NCI-H1417 treated with DMSO at 0.1 percent for 48 hours (cell line): ENCODE results near the gene HMGN2.

Source experiments
- DNase-seq: peaks from one replicate; lab custom pipeline; 2025; lab: John Stamatoyannopoulos, UW

Gene HMGN2

GRCh38 chr1:26472320-26472900 lies at the start of gene HMGN2:
Gene HMGN2 (plus strand): TSS chr1:26472440. CDS start chr1:26472613, 173 bp downstream.
- DNase-seq: peak; percentile 71

DNA sequence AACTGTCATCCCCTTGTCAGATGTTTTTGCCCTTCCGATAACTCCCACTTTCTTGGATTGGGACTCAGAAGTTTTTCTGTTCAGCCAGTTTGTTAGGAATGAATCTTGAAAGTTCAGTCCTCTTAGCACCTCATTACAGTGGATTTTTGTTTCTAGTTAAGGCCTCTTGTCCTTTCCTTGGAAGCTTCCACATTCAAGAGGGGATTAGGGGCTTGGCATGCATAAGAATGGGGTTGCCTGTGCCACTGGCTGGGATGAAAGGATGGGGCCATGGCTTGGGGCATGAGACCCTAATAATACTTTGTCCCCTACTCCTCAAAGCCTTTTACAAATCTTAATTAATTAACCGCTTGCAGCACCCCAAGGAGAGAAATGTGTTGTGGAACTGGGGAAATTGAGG lies 42.5 kb upstream of the HMGN2 start:
- DNase-seq: no peak

- peak; percentile 91 for DNase-seq
These were observed 40.1 kb upstream of the HMGN2 start, which contains the start of gene DHDDS for GRCh38 chr1:26431979-26432695. Gene DHDDS (plus strand): TSS chr1:26432321. CDS start chr1:26432946, 625 bp downstream.

DNA sequence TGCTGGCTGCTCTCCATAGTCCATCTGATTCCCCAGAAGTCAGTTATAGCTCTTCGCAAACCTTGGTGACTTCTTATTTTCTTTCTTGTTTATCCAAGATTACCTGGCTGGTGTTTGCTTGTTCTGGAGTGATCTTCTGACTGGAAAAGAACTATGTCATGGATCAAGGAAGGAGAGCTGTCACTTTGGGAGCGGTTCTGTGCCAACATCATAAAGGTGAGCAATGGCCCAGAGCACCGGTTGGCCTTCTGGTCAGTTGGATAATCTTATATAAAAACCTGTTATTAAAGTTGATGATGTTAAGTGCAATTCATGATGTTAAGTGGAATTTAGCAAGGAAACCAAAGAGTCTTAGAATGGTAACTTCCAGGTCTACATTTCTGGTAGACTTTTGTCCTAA lies 39.4 kb upstream of the HMGN2 start:
- no peak for DNase-seq

GRCh38 chr1:26434161-26434752 lies 38.0 kb upstream of the HMGN2 start:
- DNase-seq: no peak

DNA sequence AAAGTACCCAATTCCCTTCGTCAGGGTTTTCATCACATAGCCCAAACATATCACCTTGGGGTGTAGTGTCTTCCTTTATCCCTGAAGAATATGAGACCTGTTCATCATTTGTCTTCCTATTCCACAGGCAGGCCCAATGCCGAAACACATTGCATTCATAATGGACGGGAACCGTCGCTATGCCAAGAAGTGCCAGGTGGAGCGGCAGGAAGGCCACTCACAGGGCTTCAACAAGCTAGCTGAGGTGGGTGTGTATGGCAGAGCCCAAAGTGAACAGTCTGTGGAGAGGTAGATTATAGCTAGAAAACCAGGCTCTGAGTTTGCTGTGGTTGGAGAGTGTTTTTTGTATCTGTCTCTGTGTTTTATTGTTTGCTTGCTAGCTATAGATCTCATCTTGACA lies 34.2 kb upstream of the HMGN2 start:
- DNase-seq: no peak

DNA sequence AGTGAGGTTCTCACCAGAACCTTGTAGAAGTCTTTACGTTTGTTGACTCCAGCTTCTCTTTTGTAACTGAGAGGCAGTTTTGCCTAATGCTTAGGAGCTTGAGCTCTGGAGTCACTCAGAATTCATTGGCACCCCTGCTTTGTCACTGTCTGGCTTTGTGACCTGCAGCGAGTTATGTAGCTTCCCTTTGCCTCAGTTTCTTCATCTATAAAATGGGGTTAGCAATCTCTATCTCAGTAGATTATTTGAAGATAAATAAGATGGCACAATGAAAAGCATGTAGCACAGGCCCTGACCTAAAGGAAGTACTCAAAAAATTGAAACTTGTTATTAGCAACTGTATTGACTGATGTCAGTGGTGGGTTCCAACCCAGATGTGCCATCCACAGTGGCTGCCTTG lies 32.0 kb upstream of the HMGN2 start:
- no peak for DNase-seq

DNA sequence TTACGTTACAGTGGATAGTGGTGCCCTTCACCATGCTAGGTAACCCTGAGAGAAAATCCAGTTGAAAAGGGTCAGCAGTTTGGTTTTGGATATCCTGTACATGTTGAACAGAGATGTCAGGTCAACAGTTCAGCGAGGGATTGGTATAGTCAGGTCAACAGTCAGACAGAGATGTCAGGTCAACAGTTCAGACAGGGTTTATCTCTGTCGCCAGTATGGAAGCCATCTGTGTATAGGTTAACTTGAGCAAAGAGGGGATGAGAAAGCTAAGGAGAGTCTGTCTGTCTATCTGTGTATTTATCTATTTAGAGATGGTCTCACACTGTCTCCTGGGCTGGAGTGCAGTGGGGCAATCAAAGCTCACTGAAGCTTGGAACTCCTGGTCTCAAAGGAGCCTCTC lies 22.4 kb upstream of the HMGN2 start:
- DNase-seq: no peak

DNA sequence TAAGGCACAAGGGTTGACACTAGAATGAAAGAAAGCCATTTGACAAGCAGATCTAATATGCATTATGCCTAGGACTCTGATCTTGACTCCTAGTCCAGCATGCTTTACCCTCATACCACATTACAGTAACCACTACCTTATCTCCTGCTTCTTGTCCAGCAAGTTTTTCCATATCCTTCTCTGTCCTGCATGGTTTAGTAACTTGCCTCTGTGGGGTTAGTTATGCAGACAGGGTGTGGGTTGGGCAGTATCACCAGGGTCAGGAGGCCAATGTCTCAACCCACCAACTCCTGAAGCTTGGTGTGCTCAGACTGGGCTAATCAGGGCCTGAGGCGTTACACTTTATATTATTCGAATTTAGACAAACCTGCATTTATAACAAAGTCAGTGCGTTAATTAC lies 21.3 kb upstream of the HMGN2 start:
- no peak for DNase-seq

- DNase-seq: no peak
These were observed 19.6 kb upstream of the HMGN2 start for GRCh38 chr1:26452459-26453183.

DNA sequence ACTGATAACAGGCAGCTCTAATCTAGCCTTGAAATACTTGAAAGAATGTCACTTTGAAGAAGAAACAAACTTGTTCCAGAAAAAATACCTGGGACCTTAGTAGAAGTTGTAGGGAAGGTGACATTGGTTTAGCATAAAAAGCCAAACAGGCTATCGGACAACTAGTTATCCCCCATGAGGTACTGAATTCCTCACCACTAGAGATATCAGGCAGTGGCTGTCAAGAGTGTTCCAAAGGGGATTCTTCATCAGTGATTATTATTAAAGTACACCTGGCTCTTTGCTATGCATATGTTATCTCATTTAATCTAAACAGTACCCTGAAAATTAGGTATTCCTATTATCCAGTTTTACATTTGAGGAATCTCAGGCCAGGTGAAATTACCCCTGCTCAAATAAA lies 13.1 kb upstream of the HMGN2 start:
- DNase-seq: no peak

GRCh38 chr1:26459573-26460031 lies 12.6 kb upstream of the HMGN2 start:
- no peak for DNase-seq

DNA sequence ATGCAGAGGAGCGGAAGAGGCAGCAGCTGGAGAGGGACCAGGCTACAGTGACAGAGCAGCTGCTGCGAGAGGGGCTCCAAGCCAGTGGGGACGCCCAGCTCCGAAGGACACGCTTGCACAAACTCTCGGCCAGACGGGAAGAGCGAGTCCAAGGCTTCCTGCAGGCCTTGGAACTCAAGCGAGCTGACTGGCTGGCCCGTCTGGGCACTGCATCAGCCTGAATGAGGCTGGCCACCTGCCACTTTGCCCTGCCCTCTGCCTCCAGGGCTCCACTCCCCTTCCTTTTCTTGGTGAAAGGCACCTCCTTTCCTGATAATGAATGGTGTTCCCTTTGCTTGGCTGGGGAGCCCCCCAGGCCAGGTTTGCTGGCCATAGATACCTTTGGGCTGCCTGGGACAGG lies 3.3 kb upstream of the HMGN2 start:
- no peak for DNase-seq

GRCh38 chr1:26469558-26469957 lies 2.7 kb upstream of the HMGN2 start:
- DNase-seq: peak; percentile 67

DNA sequence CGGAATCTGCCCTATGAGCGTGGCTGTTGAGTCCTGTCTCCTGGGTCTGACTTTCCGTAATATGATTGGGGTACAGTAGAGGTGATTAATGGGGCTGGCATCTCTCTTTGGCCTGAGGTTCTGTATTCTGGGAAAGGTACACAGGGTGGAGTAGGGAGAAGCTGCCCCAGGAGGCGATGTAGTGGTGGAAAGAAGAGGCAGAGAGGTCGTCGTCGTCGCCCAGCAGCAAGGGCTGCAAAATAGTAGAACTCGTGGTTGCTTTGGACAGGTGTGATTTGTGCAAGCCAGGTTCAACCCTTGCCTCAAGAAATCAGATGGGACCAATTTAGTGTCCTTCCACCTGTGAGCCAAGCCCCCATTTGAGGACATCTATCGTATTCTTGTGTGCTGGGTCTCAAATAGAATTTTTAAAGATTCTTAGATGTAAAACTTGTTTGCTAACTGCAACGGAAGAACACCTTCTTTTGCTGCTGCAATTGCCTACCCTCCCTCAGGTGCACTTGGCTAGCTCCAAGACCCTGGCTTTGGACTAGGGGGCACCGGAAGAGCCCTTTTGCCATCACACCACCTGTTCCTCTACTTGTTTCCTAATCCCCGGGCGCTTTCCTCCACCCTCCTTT lies 1.3 kb upstream of the HMGN2 start:
- no peak for DNase-seq

GRCh38 chr1:26471498-26472319 lies 531 bp upstream of the HMGN2 start:
- DNase-seq: no peak

DNA sequence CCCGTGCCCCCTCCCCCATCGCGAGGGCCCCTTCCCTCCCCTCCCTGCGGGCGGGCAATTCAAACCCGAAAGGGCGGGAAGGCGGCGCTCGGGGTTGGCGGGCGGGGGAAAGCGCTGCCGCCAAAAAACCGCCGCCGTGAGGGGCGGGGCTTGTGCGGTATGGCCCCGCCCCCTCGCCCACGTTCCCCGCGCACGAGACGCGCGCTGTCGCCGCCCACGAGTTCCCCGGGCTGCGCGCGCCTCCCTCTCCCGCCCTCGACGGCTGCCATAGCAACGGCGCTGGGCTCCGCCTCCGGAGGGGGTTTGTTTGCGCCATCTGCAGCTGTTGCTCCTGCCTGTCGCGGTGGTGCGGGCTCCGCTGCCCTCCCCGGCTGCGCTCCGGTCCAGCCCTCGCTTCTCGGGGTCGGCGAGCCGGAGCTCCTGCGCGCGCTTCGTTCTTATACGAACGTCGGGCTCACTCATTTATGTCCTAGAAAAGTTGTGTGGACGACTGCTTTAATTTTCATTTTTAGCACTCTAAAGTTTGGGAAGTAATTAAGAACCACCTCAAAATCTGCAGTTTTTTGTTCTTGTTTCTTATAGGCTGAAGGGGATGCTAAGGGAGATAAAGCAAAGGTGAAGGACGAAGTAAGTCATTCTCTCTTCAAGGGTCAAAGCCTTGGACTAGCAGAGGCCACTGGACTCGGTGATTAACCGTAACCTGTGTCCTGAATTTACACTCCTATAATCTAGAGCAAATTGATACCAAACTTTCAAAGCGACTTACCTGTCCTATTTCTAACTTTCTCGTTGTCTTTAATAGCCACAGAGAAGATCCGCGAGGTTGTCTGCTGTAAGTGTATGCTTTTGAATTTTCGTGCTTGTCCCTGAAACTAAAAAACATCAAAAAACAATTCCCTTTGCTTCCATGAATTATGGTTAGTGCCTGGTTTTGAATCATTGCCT lies 933 bp downstream of the HMGN2 start:
- peak; percentile 71 for DNase-seq

GRCh38 chr1:26474818-26475217 lies 2.6 kb downstream of the HMGN2 start:
- no peak for DNase-seq

DNA sequence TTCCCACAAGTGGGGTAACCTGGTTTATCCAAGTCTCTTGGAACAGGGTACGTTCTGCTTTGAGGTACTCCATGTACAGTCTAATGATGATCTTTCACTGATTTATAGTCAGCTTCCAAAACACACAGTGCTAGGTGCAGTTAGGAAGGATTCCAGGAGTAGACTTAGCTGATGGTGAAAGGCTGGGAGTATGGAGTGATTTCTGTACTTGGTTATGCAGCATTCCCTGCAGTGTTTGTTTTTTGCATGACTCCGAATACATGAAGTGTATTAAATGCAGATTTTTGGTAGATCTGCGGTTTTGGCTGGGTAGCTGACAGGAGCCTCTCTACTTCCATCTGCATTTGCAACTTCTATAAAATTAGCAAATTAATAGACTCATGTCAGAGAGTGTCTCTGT lies 3.7 kb downstream of the HMGN2 start:
- no peak for DNase-seq

GRCh38 chr1:26476958-26477357 lies 4.7 kb downstream of the HMGN2 start:
- DNase-seq: no peak
